GM19193 (cell line): ENCODE data around the gene CEP152.

Experiments
- POLR2A ChIP-seq: IDR thresholded peaks from 4 replicates; pipeline ENCODE4 v1.6.1; 2011; ENCODE audit not compliant: insufficient read depth, insufficient read length; ENCODE audit errors: extremely low read depth

CEP152 gene

DNA sequence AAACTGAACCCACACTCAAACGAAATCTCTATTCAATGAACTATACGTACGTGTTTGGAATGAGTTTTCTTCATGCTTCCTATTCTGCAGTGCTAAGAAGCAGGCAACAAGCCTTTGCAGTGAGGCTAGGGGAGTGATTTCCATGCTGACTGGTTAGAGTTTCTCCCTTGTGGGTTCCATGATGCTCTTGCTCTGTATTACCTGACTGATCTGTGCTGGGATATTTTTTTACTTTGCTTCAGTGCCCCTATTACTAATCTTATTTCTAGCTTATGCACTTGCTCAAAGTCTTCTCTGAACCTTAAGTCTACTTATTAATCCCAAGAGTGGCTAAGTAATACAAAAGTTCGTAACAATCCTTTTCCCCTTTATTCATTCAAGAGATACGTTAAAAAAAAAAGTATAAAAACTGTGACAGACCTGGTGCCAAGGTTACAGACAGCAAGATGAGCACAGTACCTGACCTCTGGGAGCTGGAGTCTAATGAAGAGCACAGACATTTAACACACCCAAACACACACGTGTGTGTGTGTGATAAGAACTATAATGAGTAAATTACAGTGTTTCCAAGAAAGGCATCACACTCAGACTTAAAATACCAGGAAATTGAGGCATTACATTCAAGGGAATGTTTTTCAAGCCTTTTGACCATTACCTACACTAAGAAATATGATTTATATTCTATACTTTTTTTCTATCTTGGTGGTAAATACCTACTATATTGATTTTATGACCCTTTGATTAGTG is 114.9 kb downstream of the CEP152 start:
- TF ChIP-seq POLR2A, result no peak

DNA sequence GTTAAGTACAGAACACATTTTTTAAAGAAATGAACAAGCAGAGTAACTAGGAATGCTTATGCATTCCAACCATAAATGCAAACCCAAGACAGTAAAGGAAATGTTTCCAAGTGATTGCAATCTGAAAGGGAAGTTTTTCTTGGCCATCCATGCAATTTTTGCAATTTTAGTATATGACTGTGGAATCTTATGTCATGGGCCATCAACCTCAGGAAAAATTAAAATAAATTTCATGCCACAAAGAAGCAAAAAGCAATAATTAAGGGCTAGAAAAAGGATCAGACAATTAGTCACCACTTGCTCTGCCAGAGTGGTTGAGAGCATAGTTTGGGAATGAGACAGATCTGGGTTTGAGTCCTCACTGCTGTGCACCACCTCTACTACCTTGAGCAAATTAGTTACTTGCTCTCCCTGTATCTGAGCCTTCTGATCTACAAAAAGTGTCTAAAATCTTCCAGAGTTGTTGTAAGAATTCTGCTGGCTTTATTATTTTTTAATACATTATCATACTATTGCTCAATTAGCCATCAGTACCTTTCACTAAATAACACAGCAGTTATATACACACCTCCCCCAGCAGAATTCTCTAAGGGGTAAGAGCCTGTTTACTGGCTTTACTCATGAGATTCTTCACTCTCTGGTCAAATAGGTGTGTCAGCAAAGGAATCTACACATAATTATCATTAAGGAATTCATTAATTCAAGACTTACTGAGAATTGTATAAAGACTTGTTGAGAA is 115.6 kb downstream of the CEP152 start:
- TF ChIP-seq POLR2A, result no peak

DNA sequence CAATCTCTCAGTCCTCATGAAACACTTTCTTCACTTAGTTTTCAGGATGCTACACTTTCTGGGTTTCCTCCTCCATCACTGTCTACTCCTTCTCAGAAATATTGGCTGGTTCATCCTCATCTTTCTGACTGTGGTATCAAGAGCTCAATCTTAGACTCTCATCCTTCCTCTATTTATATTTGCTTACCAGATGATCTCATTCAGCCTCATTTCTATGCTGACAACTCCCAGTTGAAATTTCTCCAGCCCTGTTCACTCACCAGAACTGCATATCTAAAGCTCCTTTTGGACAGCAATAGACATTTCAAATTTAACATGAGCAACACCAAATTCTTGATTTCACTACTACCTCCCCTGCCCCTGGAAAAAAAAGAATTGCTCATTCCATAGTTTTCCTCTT is 117.4 kb downstream of the CEP152 start:
- no peak for TF ChIP-seq POLR2A

GRCh38 chr15:48688493-48688892 is 122.4 kb downstream of the CEP152 start:
- no peak for TF ChIP-seq POLR2A
